Measurements from ENCODE around the gene DPYD.

DNA sequence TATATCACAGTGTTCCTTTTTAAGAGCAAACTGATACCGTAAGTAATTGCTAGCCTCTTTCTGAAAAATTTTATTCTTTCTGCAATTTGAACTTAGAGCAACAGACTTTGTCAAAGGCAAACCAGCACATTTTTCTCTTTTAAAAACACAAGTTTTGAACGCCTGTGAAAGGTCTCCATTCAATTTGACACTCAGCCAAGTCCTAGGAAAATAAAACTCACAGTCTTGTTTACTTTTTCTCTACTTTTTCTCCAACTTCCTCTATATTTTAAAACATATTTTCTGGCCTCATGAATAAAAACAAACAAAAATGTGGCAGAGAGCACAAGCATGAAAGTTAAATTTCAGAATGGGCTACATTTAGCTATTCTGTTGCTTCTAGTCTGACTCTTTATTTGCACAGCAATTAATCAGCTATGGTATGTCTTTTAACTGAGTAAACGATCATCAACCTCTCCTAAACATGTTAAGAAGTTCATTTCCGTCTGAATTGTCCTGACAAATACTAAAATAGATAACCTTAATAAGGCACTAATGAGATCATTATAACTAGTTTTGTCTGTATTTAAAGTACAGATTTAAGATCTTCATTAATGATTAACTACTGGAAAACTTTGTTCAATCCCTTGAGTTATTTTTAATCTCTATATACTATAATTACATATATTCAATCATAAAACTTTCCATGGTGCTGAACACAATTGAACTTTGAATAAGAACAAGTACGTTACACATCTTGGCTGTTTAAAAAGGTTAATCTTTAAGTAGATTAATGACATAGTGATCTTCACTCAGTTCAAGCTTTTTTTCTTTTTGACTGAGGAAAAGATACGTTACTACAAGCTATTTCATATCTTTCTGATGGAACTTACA, 648.7 kb downstream of the DPYD start:
- TF ChIP-seq POLR2A (IDR thresholded peaks at IDR 0.05; ENCODE audit: low read length) = no peak
- no peak for TF ChIP-seq GATA1 (IDR thresholded peaks at IDR 0.05; ENCODE audit: low read depth, low read length)
